GM21619 (cell line): Measurements from ENCODE around the gene CD52.
A peak's percentile ranks its signal among the peaks of the same experiment; 100 is the strongest.
"Not testable (repeated sequence)": the region's sequence is repeated elsewhere in the genome, so short reads cannot be mapped to it uniquely, and the experiment has no call there.

Experiments
- ATAC-seq: cut with Tn5 transposase; IDR thresholded peaks from one replicate; pipeline ENCODE4 v1.9.1; 2021; ENCODE audit not compliant: unreplicated experiment

The CD52 gene

DNA sequence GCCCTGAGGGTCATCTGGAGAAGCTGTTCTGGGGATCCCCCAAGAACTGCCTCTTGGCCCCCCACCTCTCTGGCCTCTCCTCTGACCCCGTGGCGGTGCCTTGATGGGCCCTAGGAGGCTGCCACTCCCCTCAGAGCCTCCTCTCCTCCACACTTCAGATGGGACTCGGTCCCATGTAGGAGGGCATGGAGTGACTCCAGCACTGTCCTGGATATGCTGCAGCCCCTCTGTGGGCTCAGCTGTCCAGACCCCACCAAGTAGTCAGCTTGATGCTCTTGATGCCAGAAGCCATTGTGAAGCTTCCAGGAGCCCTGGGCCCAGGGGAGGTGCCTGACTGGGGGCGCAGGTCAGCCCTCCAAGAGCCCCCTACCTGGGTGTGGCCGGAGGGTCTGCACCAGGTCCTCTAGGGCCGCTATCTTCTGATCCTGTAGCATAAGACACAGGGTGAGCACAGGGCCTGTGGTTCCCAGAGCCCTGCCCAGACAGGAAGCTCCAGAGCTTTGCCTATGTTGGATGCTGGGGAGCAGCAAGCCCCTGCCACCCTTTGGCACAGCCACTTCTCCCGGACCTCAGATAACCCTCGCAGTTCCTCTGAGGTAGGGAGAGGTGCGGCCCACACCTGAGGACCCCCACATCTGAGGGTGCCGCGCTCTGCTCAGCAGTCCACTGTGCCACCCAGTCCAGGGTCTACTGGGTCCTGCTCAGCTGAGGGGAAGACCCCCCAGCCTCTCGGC is 20.5 kb upstream of the CD52 start:
- ATAC-seq = no peak

DNA sequence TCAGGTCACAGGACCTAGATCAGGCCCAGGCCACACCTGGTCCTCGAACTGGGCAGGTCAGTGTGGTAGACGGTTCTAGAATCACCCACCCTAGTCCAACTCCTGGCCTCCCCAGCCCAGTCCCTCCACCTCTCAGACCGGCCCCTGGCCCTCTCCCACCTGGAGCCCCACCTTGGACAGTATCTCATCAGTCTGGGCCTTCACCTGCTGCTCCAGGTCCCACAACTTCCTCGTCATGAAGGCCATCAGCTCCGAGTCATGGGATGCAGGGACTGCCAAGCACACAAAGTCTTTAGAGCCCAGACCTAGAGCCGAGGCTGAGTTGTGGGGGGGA is 20.0 kb upstream of the CD52 start:
- no peak for ATAC-seq

DNA sequence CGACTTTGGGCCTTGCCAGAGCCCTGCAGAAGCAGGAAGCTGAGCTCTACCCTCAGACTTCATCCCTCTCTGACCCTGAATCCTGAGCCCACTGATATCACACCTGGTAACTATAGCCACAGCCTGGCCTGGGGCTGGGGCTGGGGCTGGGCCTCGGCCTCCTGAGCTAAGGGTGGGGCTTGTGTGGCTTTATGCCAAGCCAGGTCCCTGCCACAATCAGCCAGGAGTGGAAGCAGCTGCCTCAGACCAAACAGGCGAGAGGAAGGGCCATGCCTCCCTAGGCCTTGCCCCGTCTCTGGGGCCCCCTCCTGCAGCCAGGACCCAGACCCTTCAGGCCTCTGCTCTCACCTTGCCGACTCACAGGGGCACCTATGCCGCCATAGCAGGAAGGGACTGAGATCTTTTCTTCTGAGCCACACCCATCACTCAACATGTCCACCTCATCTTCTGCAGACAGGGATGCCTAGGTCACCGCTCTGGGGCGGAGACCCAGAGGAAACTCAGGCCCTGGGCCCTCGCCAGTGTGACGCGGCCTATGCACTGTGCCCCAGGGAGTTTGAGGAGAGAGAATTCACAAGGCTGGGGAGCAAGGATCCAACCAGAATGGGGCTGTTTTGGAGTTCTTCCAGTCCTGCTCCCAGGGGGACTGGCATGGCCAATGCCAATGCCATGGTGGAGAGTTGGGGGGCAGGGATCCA is 17.0 kb upstream of the CD52 start:
- ATAC-seq = no peak

DNA sequence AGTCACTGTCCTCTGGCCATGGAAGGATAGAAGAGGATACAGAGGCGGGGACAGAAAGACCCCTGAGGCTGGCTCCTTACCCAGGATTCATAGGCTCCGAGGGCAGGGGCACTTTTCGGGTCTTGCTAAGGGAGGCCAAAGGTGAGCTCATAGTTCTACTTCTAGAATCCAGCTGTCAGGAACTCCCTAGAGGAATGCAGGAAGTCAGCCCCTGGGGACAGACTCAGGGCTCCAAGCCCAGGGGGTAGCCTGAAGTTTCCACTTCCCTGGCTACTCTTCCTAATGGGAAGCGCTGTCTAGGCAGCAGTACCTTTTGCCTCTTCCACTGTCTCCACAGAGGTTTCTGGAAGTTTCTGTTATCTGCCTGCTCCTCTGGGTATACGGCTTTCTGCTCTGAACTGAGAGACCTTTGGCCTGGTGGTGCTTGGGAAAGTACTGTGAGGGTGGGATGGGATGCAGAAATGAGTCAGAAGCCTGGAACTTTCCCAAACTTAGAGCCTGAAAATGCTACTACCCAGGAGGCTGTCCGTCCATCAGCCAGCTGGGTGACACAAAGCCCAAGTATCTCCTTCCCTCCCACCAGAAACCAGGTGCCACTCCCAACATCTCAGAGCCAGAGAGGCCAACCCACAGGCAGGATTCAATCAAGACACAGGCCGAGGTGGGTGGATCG is 14.9 kb upstream of the CD52 start:
- no peak for ATAC-seq

DNA sequence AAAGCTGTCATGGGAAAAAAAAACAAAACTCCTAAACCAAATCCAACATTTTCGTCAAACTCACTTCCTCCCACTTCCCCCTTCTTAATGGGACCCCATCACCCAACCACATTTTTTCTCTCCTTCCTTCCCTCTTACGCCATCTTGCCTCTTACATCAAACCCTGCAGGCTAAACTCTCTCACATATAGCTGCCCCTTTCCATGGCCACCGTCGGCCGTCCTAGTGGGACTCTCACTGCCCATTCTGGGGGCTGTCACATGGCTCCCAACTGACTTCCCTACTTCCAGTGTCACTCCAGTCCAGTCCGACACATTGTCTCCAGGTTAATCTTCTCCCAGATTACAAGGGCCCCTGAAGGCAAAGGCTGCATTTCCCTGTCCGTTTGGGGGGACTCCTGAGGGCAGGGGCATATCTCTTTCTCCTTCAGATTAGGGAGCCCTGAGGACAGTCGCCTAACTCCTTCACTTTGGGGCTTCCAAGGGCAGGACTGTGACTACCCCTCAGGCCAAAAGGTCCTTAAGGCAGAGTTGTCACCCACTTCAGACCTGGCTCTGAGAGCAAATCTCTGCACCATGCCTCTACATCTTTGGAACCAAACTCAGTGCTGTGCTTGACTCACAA is 12.0 kb upstream of the CD52 start:
- no peak for ATAC-seq

DNA sequence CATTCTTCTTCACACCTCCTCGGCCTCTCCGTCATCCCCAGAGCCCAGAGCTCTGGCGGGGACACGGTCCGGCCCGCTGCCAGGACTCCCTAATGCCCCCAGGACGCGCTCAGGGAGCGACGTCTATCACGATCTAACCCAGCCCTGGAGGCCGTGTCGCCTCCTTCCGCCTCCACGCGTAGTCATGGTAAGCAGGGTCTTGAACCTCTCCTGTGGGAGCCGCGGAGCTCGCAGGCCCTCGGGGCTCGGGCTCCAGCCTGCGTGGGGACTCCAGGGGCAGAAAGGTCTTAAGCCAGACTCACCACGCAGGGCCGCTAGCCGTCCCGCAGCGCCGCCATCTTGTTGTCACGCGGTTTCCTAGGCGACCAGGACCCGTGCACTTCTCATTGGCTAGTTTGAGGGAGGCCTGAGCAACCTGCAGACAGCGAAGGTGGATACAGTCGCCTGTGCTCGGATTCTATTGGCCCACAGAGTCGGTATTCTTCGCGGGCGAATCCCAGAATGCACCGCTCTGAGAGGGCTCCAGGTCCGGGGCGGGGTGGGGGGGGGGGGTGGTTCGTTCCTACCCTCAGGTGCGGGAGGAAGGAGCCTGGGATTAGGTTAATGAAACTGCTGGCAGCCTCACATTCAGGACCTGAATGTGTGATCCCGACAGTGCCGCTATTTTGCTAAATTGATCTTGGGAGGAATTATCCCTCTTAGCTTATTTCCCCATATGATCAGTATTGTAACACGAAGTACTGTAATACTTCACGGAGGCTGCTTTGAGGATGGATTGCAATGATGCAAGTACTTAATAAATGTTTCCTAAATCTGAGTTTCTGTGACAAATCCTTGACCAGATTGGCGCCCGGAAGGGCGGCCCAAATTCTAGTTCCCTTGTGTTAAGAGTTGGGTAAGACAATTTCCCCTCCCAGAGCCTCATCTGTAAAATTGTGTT is 11.2 kb upstream of the CD52 start, which contains the start of gene UBXN11:
UBXN11 (minus strand) TSS at position 347 of the 940 bp plus-strand sequence. CDS start 3,753 bp downstream, outside the sequence.
- ATAC-seq = peak; percentile 97

DNA sequence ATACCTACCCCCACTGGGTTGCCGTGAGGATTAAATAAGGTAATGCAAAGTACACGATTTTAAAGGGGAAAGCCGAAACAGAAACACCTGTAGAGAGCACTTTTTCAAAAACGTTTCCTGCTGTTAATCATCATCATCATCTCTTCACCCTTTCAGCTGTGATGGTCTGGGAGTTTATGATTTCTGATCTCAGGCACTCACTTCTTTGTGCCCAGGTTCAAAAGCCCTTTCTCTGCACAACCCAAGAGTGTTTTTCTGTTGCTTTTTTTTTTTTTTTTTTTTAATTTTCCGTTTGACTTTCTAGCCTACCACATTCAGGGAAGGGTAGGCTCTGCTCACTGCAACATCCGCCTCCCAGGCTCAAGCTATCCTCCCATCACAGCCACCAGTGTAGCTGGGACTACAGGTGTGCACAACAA is 10.4 kb upstream of the CD52 start:
- ATAC-seq = no peak

DNA sequence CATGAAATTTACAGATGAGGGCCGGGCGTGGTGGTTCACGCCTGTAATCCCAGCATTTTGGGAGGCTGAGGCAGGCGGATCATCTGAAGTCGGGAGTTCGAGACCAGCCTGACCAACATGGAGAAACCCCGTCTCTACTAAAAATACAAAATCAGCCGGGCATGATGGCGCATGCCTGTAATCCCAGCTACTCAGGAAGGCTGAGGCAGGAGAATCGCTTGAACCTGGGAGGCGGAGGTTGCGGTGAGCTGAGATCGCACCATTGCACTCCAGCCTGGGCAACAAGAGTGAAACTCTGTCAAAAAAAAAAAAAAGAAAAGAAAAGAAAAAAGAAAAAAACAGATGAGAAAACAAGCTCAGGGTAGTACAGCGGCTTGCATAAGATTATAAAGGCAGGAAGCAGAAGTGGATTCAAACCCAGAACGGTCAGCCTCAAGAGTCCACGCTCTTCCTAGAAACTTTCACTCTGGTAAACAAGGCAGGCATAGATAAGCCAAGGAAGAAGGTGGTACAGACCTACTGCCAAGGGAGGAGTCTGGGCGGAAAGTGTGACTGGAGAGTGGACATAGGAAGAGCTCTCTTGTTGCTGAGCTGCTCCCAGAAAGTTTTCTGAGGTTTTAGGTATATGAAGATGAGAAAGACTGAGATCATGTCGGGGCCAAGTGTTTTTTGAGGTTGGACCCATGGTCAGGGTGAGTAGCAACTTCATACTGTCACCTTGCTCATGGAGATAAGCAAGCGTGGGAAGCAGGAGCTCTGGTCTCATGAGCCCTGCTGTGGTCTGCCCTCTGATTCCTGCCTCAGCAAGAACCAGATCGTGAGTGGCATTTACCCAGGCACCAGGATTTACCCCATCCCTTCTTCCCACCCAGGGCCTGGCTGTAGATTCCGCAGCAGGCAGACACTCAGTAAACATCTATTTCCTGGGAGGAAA is 9.5 kb upstream of the CD52 start:
- not testable (repeated sequence) for ATAC-seq

DNA sequence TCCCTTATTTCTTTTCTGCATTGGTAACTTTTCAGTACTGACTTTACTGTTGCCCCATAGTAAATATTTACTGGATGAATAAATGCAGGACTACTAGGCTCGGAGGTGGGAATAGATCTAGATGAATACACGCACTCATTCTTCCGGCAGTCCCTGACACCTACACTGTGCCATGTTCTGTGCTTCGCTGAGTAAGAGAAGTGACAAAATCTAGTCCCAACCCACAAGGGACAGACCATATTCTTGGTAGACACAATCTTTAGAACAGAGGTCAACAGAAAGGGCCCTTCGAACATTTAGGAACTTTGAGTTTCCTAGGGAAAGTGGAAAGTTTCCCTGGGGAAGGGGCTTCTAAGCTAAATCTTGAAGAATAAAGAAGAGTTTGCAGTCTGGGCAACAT is 3.3 kb upstream of the CD52 start:
- ATAC-seq = no peak

DNA sequence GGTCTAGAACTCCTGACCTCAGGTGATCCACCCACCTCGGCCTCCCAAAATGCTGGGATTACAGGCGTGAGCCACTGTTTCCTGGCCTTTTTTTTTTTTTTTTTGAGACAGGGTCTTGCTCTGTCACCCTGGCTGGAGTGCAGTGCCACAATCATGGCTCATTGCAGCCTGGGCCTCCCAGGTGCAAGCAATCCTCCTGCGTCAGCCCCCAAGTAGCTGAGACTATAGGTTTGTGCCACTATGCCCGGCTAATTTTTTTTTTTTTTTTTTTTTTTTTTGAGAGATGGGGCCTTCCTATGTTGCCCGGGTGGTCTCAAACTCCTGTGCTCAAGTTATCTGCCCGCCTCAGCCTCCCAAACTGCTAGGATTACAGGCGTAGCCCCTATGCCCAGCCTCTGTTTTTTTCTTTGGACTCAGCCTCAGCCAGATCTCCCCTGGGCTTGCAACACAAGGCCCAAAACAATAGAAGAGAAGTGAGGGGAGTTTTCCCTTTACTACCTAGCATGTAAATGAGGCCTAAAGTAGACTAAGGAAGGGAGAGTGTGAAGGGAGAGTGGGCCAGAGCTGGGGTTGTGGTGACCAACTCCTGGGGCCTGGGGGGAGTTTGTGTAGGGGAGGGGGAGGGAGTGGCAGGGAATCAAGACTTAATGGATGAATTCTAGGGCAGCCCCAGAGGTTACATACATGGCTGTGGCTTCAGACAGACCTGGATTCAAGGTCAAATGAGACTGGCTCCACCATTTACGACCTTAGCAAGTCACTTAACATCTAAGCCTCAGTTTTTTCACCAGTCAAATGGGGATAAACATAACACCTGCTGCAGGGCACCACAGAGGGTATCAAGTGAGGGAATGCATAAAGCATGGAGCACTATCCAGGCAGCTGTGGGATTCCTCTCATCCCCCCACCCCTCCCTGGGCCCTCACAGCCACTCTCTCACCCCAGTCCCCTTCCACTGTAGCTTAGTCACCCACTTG is 1.6 kb upstream of the CD52 start:
- no peak for ATAC-seq

DNA sequence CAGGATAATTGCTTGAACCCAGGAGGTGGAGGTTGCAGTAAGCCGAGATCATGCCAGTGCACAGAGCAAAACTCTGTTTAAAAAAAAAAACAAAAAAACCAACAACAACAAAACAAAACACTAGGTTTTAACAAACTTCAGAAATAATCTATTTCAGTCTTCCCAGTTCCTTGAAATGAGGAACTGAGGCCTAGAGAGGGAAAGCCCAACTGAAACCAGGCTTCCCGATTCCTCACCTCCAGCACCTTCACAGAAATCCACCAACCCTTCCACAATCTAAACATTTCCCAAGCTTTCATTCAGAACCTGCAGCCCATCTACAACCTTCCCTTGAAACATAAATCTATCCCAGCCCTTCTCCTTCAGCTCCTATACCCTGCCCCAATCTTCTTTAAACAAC is 612 bp upstream of the CD52 start:
- no peak for ATAC-seq

DNA sequence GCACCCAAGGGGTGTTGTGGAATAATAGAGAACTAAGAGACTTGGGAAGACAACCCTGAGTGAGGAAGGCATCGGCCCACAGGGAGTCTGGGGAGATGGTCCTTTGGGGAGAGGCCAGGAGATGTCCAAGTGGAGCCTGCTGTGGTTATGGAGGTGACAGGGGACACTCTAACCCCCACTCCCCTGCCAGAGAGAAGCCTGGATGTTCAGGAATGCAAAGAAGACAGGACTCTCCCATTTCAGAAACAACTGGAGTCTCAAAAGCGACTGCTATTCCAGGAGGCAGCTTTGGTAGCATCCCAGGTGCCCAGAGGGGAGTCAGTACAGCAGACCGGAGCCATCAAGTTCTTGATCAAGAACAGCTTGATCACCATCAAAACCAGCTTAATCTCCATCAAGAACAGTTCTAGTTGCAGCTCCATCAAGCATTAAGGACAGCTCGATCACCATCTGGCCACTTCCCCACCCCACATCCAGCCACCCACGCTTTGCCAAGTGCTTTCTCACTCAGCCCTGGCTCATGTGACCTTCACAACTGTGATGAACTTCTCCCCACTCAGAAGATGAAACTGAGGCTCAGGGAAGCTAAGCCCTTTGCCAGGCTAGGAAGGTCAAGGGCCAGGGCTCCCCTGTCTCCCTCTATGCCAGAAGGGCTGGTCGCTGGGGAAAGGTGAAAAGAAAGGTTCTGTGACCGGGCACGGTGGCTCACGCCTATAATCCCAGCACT is 743 bp downstream of the CD52 start:
- no peak for ATAC-seq

DNA sequence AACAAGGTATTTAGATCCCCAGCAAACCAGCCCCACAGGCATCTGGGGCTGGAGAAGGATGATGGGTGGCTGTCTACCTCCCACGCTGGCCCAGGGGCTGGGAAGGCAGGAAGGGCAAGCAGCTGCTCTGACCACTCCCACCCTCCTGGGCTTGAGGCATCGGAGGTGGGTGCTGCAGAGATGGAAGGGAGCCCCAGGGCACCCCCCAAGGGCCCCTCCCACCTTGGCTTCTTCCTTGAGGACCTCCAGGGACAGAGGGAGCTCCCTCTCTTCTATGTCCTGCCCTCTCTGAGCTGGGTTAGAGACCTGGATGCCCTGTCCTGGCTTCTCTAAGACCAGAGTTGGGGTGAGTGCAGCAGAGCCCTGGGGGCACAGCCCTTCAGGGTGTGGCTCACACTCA is 3.1 kb downstream of the CD52 start:
- no peak for ATAC-seq

DNA sequence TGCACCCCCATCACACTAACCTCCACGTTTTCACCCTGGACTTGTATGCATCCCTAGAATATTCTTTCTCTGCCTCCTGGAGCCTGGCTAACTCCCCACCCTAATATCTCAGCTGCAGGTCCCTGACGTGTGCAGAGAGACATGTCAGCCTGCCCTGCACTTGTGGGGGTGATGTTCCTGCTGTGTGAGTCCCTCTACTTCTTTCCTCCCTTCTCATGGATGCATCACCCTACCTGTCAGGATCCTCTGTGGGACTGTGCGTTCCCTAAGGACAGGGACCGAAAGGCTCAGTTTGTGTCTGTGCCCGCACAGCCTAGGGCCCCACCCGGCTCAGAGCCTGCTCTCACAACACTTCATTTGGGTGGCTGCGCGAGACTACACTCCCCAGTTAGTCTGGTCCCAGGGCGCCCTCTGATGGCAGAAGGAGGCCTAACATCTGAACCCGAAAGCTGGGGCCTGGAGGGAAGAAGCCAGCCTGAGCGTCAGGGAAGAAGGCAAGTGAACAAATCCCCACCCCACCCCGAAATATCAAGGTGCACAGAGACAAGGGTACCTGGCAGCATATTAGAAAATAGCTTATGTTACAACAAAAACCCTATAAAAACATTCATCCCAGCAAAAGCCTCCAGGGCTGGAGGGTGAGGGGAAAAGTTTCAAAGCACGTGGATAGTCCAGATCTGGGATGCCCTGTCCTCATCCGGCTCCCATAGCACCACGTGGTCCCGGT is 3.7 kb downstream of the CD52 start:
- peak; percentile 38 for ATAC-seq

DNA sequence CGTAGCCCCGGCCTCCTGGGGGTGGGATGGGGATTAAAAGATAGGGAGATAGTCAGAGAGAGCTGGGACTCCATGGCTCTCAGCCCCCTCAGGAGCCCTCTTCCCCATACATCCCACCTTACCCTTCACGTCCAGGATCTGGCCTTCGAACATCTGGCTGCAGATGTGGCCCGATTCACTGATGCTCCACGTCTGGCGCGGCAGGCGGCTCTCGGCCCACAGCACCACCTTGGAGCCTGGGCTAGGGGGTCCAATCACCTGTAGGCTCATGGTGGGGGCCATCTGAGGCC is 4.2 kb downstream of the CD52 start:
- no peak for ATAC-seq

DNA sequence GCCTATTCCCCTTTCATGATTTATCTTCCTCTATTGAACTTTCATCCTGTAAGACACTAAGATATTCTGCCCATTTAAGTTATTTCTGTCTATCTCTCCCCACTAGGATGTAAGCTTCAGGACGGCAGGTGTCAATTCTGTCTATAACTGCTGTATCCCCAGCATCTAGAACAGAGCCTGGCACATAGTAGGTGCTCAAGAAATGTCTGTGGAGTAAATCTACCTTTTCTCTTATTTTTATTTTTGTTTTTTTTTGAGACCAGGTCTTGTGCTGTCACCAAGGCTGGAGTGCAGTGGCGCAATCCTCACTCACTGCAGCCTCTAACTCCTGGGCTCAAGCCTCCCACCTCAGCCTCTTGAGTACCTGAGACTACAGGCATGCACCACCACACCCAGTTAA is 5.6 kb downstream of the CD52 start:
- ATAC-seq = no peak

DNA sequence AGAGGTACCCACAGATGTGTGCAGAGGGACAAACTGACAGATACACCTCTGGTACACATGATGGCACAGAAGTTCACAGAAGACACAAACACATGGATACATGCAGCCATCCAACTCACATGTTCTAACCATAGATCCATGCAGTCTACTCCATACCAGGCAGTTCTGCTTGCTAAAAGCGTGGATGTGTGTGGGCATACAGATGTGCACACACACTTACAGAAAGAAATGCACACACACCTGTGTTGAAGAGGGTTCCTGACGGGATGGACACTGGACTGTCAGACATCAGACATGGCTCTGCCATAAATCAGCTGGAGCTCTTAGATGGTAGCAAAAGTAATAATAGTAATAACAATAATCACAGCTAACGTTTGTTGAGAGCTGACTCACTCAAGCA is 6.8 kb downstream of the CD52 start:
- no peak for ATAC-seq
